Common myeloid progenitor, CD34-positive (primary cell): ENCODE measurements around the gene TOP2B.

Experiments
- CTCF ChIA-PET: fragments of 350-600 bp; sonication (Branson Sonifier 250); formaldehyde crosslinking; loops from one replicate; lab custom pipeline; 2021; ENCODE audit warnings: antibody characterized with exemption; lab: Charles Lee
- POLR2A ChIA-PET: fragments of 350-600 bp; sonication (Branson Sonifier 250); formaldehyde crosslinking; loops from one replicate; lab custom pipeline; 2021; ENCODE audit warnings: antibody characterized with exemption; lab: Charles Lee
- DNase-seq, 3 donors: peaks; one replicate each; pipeline versions ENCODE4 v3.0.0 to v3.0.0-alpha.2; 2013
- H3K27ac ChIP-seq, 2 experiments: 1 replicate in 1 of 2; 2 replicates in 1 of 2; pipeline ENCODE4 v1.7.0; 2013; ENCODE audit warnings: inconsistent platforms in 2 of 2, low read length in 2 of 2, mild to moderate bottlenecking in 2 of 2, low read depth in 1 of 2, moderate library complexity in 1 of 2; ENCODE audit not compliant: severe bottlenecking in 2 of 2, insufficient read depth in 1 of 2, poor library complexity in 1 of 2
- H3K27me3 ChIP-seq, 5 experiments: replicated peaks in 2 of 5; 1 replicate in 3 of 5; 2 replicates in 2 of 5; pipeline versions ENCODE4 v1.6.1 to v1.7.0; 2013; ENCODE audit warnings: low read length in 4 of 5, mild to moderate bottlenecking in 2 of 5, moderate library complexity in 2 of 5, inconsistent platforms in 1 of 5; ENCODE audit not compliant: insufficient read depth in 5 of 5, control insufficient read depth in 4 of 5
- H3K36me3 ChIP-seq, 4 experiments: 1 replicate in 2 of 4; 2 replicates in 2 of 4; pipeline versions ENCODE4 v1.6.1 to v1.7.0; 2013; ENCODE audit warnings: low read length in 3 of 4, control low read depth in 1 of 4, mild to moderate bottlenecking in 1 of 4; ENCODE audit not compliant: control insufficient read depth in 4 of 4, insufficient read depth in 4 of 4
- H3K4me1 ChIP-seq, 4 experiments: 1 replicate in 3 of 4; 2 replicates in 1 of 4; pipeline versions ENCODE4 v1.6.1 to v1.7.1; 2013; ENCODE audit warnings: low read length in 3 of 4, mild to moderate bottlenecking in 3 of 4, control low read depth in 1 of 4, inconsistent platforms in 1 of 4, moderate library complexity in 1 of 4; ENCODE audit not compliant: control insufficient read depth in 4 of 4, insufficient read depth in 4 of 4; ENCODE audit errors: control extremely low read depth in 1 of 4
- H3K4me3 ChIP-seq, 7 experiments: 1 replicate in 4 of 7; 2 replicates in 3 of 7; pipeline versions ENCODE4 v1.5.1 to v1.7.0; 2013; ENCODE audit warnings: mild to moderate bottlenecking in 7 of 7, low read length in 6 of 7, moderate library complexity in 6 of 7, inconsistent platforms in 2 of 7, low read depth in 2 of 7, control low read depth in 1 of 7; ENCODE audit not compliant: insufficient read depth in 4 of 7, control insufficient read depth in 1 of 7; ENCODE audit errors: extremely low read depth in 1 of 7
- H3K9me3 ChIP-seq, 5 experiments: 1 replicate in 4 of 5; 2 replicates in 1 of 5; pipeline versions ENCODE4 v1.6.1 to v1.7.1; 2013; ENCODE audit warnings: low read length in 4 of 5, mild to moderate bottlenecking in 2 of 5, inconsistent platforms in 1 of 5, low read depth in 1 of 5, moderate library complexity in 1 of 5; ENCODE audit not compliant: control insufficient read depth in 4 of 5, insufficient read depth in 2 of 5; ENCODE audit errors: control extremely low read depth in 1 of 5
- WGBS: methylation state at CpG from one replicate; pipeline ENCODE4 v1.1.5; 2013; ENCODE audit not compliant: insufficient coverage; 5-methylcytosine and 5-hydroxymethylcytosine counted together

The TOP2B gene

GRCh38 chr3:25589783-25590258, 74.9 kb downstream of the TOP2B start:
- 86% methylated on average over 5 of the region's 8 CpGs for WGBS
- Histone ChIP-seq H3K9me3 (no peaks in the 10 kb centered on the region), H3K27ac (no peak overlapping the region), H3K36me3 (no peaks in the 10 kb centered on the region), H3K4me3 (no peak overlapping the region), H3K4me1 (no peaks in the 10 kb centered on the region), H3K27me3 (no peaks in the 10 kb centered on the region)
- ChIA-PET POLR2A (no interaction called here), CTCF (no interaction called here)
- DNase-seq, result no peak

- Histone ChIP-seq H3K27me3 (no peaks in the 10 kb centered on the region), H3K27ac (no peak overlapping the region), H3K4me3 (no peak overlapping the region), H3K36me3 (no peaks in the 10 kb centered on the region), H3K9me3 (no peaks in the 10 kb centered on the region), H3K4me1 (no peaks in the 10 kb centered on the region)
- no peak for DNase-seq
- ChIA-PET POLR2A (no interaction called here), CTCF (no interaction called here)
- WGBS, result 93% methylated on average over 3 of the region's 4 CpGs
These were observed 75.5 kb downstream of the TOP2B start for GRCh38 chr3:25589104-25589782.

GRCh38 chr3:25588441-25589103, 76.1 kb downstream of the TOP2B start:
- H3K4me3 ChIP-seq, result no peak overlapping the region
- 100% methylated on average over 4 of the region's 8 CpGs for WGBS
- POLR2A ChIA-PET, result interaction anchor here (0.5 kb wide), 1 partner anchor 1170 kb away, joined by 4 read pairs; no protein-coding TSS in a partner anchor
- DNase-seq, result no peak
- H3K4me1 ChIP-seq, result no peaks in the 10 kb centered on the region
- no peaks in the 10 kb centered on the region for H3K36me3 ChIP-seq
- CTCF ChIA-PET, result no interaction called here
- H3K9me3 ChIP-seq, result no peaks in the 10 kb centered on the region
- H3K27me3 ChIP-seq, result no peaks in the 10 kb centered on the region
- no peak overlapping the region for H3K27ac ChIP-seq

- CTCF ChIA-PET, result no interaction called here
- H3K27me3 ChIP-seq, result no peaks in the 10 kb centered on the region
- H3K4me3 ChIP-seq, result no peak overlapping the region
- POLR2A ChIA-PET, result interaction anchor here (0.5 kb wide), 1 partner anchor 1170 kb away, joined by 4 read pairs; no protein-coding TSS in a partner anchor
- no peaks in the 10 kb centered on the region for H3K36me3 ChIP-seq
- no peaks in the 10 kb centered on the region for H3K9me3 ChIP-seq
- H3K4me1 ChIP-seq, result no peaks in the 10 kb centered on the region
- 100% methylated on average over 1 of the region's 2 CpGs for WGBS
- DNase-seq, result no peak
- H3K27ac ChIP-seq, result no peak overlapping the region
These were observed 76.7 kb downstream of the TOP2B start for GRCh38 chr3:25587975-25588374.

- ChIA-PET CTCF (no interaction called here), POLR2A (no interaction called here)
- Histone ChIP-seq H3K4me1 (no peaks in the 10 kb centered on the region), H3K27me3 (no peaks in the 10 kb centered on the region), H3K4me3 (no peak overlapping the region), H3K36me3 (no peaks in the 10 kb centered on the region), H3K9me3 (no peaks in the 10 kb centered on the region), H3K27ac (no peak overlapping the region)
- WGBS, result 90% methylated on average over 2 of the region's 5 CpGs
- DNase-seq, result no peak
These were observed 77.2 kb downstream of the TOP2B start for GRCh38 chr3:25587526-25587925.

- POLR2A ChIA-PET, result no interaction called here
- Histone ChIP-seq H3K4me3 (no peak overlapping the region), H3K36me3 (no peaks in the 10 kb centered on the region), H3K27ac (no peak overlapping the region), H3K27me3 (no peaks in the 10 kb centered on the region), H3K9me3 (no peaks in the 10 kb centered on the region), H3K4me1 (no peaks in the 10 kb centered on the region)
- WGBS, result 100% methylated on average over 1 of the region's 1 CpG
- no peak for DNase-seq
- CTCF ChIA-PET, result interaction anchor here (0.8 kb wide), 1 partner anchor 9 kb away, joined by 4 read pairs; no protein-coding TSS in a partner anchor
These were observed 77.6 kb downstream of the TOP2B start for GRCh38 chr3:25587094-25587493.

- POLR2A ChIA-PET, result no interaction called here
- DNase-seq, result no peak
- no peak overlapping the region for H3K4me3 ChIP-seq
- H3K4me1 ChIP-seq, result no peaks in the 10 kb centered on the region
- H3K27me3 ChIP-seq, result no peaks in the 10 kb centered on the region
- no peaks in the 10 kb centered on the region for H3K9me3 ChIP-seq
- CTCF ChIA-PET, result interaction anchor here (0.8 kb wide), 1 partner anchor 9 kb away, joined by 4 read pairs; no protein-coding TSS in a partner anchor
- H3K36me3 ChIP-seq, result no peaks in the 10 kb centered on the region
- 96% methylated on average over 11 of the region's 11 CpGs for WGBS
- no peak overlapping the region for H3K27ac ChIP-seq
These were observed 78.2 kb downstream of the TOP2B start for GRCh38 chr3:25586553-25586952.
